ENCODE measurements around the gene PDIK1L. TPM values are rescaled to one million over a fixed set of nuclear protein-coding genes. Genes with fewer than 3 reads are reported as not detected.

Gene PDIK1L
- total and polyA plus RNA-seq, 2 donors (not counting 1 experiment from before 2014, with no cell fraction given): 1.3 to 17.3 TPM

GRCh38 chr1:26069941-26070295 lies 41.7 kb upstream of the PDIK1L start:
- POLR2A ChIA-PET: no interaction called here
- no peaks in the 10 kb centered on the region for H4K20me1 ChIP-seq (ENCODE audit: control insufficient read depth, insufficient read depth, low read length, poor library complexity, severe bottlenecking)

GRCh38 chr1:26070296-26070962 lies 41.2 kb upstream of the PDIK1L start:
- Histone ChIP-seq H3K9me3 (ENCODE audit: control extremely low read depth in 1 of 3, control insufficient read depth in 2 of 3, insufficient read depth in 1 of 3, low read length in 2 of 3) (no peaks in the 10 kb centered on the region), H3K79me2 (ENCODE audit: control insufficient read depth, insufficient read depth, low read length) (no peaks in the 10 kb centered on the region), H2AFZ (ENCODE audit: insufficient read depth, low read depth, low read length, poor library complexity, severe bottlenecking) (no peak overlapping the region), H3K9ac (ENCODE audit: low read length) (no peak overlapping the region), H3K4me2 (replicated peaks; ENCODE audit: low read depth, low read length, poor library complexity, severe bottlenecking) (no peak overlapping the region), H4K20me1 (ENCODE audit: control insufficient read depth, insufficient read depth, low read length, poor library complexity, severe bottlenecking) (no peaks in the 10 kb centered on the region), H3K4me3 (ENCODE audit: control extremely low read depth in 1 of 5, extremely low read depth in 1 of 5, insufficient read depth in 1 of 5, low read depth in 2 of 5, low read length in 4 of 5) (no peak overlapping the region), H3K27ac (ENCODE audit: low read length in 2 of 2) (no peak overlapping the region), H3K4me1 (ENCODE audit: control insufficient read depth in 2 of 2, insufficient read depth in 2 of 2, low read length in 2 of 2) (no peaks in the 10 kb centered on the region), H3K36me3 (replicated peaks in 1 of 2; ENCODE audit: control extremely low read depth in 1 of 2, control insufficient read depth in 1 of 2, extremely low read depth in 1 of 2, insufficient read depth in 2 of 2, low read length in 1 of 2) (no peaks in the 10 kb centered on the region), H3K27me3 (replicated peaks in 1 of 4; ENCODE audit: control extremely low read depth in 1 of 4, control insufficient read depth in 3 of 4, insufficient read depth in 4 of 4, low read length in 3 of 4) (peaks cover 0 to 3% (median 0%) of the 10 kb centered on the region in 4 experiments)
- Mint-ChIP-seq H3K4me3 (no peak overlapping the region), H3K4me1 (no peaks in the 10 kb centered on the region), H3K27ac (no peak overlapping the region), H3K27me3 (peaks cover 28% of the 10 kb centered on the region), H3K9me3 (ENCODE audit: insufficient read depth) (no peaks in the 10 kb centered on the region)
- intact Hi-C loops (cut with micrococcal nuclease): no loop called here
- WGBS (ENCODE audit: insufficient coverage): 100% methylated on average over 2 of the region's 4 CpGs
- DNase-seq: no peak
- ChIA-PET CTCF (no interaction called here), POLR2A (no interaction called here)
- no peak for ATAC-seq (ENCODE audit: low read depth)
- TF ChIP-seq EZH2 (IDR thresholded peaks at IDR 0.05; ENCODE audit: borderline replicate concordance, insufficient read depth, low read depth, low read length, poor library complexity, severe bottlenecking) (no peak), CTCF (IDR thresholded peaks at IDR 0.05) (no peak)

More at GRCh38 chr1:26069941-26070295, 41.7 kb upstream of the PDIK1L start:
- ATAC-seq (ENCODE audit: low read depth) (no peak), DNase-seq (no peak)
- H3K9me3 Mint-ChIP-seq (ENCODE audit: insufficient read depth): no peaks in the 10 kb centered on the region
- H3K27ac Mint-ChIP-seq: no peak overlapping the region
- H3K4me1 ChIP-seq (ENCODE audit: control insufficient read depth in 2 of 2, insufficient read depth in 2 of 2, low read length in 2 of 2): no peaks in the 10 kb centered on the region
- no peak overlapping the region for H3K27ac ChIP-seq (ENCODE audit: low read length in 2 of 2)
- H3K9ac ChIP-seq (ENCODE audit: low read length): no peak overlapping the region
- H3K4me3 Mint-ChIP-seq: no peak overlapping the region
- no peak for TF ChIP-seq EZH2 (IDR thresholded peaks at IDR 0.05; ENCODE audit: borderline replicate concordance, insufficient read depth, low read depth, low read length, poor library complexity, severe bottlenecking)
- TF ChIP-seq CTCF (IDR thresholded peaks at IDR 0.05): no peak
- H3K79me2 ChIP-seq (ENCODE audit: control insufficient read depth, insufficient read depth, low read length): no peaks in the 10 kb centered on the region
- no peak overlapping the region for H3K4me2 ChIP-seq (replicated peaks; ENCODE audit: low read depth, low read length, poor library complexity, severe bottlenecking)
- H3K36me3 ChIP-seq (replicated peaks in 1 of 2; ENCODE audit: control extremely low read depth in 1 of 2, control insufficient read depth in 1 of 2, extremely low read depth in 1 of 2, insufficient read depth in 2 of 2, low read length in 1 of 2): no peaks in the 10 kb centered on the region
- H3K4me3 ChIP-seq (ENCODE audit: control extremely low read depth in 1 of 5, extremely low read depth in 1 of 5, insufficient read depth in 1 of 5, low read depth in 2 of 5, low read length in 4 of 5): no peak overlapping the region
- intact Hi-C loops (cut with micrococcal nuclease): no loop called here
- WGBS (ENCODE audit: insufficient coverage): no CpG with 5 or more reads among the region's 1 CpG
- no peaks in the 10 kb centered on the region for H3K4me1 Mint-ChIP-seq
- H2AFZ ChIP-seq (ENCODE audit: insufficient read depth, low read depth, low read length, poor library complexity, severe bottlenecking): no peak overlapping the region
- CTCF ChIA-PET: no interaction called here
- no peaks in the 10 kb centered on the region for H3K9me3 ChIP-seq (ENCODE audit: control extremely low read depth in 1 of 3, control insufficient read depth in 2 of 3, insufficient read depth in 1 of 3, low read length in 2 of 3)
- peaks cover 0 to 3% (median 0%) of the 10 kb centered on the region in 4 experiments for H3K27me3 ChIP-seq (replicated peaks in 1 of 4; ENCODE audit: control extremely low read depth in 1 of 4, control insufficient read depth in 3 of 4, insufficient read depth in 4 of 4, low read length in 3 of 4)
- H3K27me3 Mint-ChIP-seq: peaks cover 27% of the 10 kb centered on the region

Data from B cell (primary cell).